ENCODE measurements around the gene CDH4.

Gene CDH4

DNA sequence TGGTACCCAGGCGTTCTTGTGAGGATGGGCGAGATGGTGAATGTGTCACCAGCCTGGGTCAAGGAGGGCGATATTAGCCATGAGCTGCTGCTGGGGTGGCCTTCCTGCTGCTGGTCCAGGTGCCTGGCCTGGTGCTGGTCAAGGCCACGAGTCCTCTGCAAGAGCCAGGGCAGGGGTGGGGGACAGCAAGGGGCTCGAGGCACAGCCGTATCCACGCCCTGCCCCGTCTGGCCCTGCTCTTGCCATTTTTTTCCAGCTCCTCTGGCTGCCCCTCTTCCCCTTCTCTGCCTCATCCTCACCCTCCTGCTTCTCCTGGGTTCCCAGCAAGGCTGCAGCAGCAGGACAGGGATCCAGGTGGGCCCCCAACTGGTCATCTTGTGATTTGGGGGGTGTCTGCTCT, 51.2 kb downstream of the CDH4 start:
- DNase-seq = no peak

GRCh38 chr20:61303675-61304074, 51.6 kb downstream of the CDH4 start:
- DNase-seq = no peak

DNA sequence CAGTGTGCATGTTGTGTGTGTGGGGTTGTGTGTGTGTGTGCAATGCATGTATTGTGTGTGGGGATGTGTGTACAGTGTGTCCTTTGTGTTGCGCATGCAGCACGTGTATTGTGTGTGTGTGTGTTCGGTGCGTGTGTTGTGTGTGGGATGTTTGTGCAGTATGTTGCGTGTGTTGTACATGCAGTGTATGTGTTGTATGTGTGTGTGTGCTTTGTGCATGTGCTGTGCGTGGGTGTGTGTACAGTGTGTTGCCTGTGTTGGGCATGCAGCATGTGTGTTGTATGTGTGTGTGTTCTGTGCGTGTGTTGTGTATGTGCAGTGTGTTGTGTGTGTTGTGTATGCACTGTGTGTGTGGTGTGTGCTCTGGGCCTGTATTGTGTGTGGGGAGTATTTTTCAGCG, 52.7 kb downstream of the CDH4 start:
- DNase-seq = no peak

DNA sequence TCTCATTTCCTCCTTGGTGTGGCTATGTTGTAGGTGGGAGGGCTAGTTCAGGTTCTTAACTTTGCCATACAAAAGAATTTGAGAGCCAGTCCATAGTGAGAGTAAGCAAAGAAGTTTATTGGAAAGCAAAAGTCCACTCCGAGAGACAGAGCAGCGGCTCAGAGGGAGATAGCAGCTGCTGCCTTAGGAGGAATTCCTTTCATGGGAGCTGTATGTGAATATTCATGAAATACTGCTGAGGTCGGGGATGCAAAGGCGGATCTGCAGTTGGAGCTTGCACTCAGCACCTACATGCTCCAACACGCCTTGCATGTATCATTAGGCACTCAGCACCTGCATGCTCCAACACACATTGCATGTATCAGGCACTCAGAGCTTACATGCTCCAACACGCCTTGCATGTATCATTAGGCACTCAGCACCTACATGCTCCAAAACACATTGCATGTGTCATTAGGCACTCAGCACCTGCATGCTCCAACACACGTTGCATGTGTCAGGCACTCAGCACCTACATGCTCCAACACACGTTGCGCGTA, 54.9 kb downstream of the CDH4 start:
- no peak for DNase-seq

GRCh38 chr20:61307686-61308476, 55.8 kb downstream of the CDH4 start:
- DNase-seq = no peak

DNA sequence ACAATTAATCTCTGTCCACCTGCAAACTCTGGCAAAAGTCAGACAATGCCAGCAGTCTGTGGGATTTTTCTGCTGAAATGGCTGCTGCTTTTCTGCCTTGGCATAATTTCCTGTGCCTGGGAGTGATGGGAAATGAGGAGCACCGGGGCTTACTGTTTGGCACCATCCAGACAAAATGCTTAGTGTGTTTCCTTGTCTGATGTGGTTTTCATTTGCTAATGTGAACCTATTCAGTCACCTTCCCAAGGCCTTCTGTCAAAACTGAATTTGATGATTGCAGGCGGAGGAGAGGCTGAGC, 56.4 kb downstream of the CDH4 start:
- DNase-seq = no peak

DNA sequence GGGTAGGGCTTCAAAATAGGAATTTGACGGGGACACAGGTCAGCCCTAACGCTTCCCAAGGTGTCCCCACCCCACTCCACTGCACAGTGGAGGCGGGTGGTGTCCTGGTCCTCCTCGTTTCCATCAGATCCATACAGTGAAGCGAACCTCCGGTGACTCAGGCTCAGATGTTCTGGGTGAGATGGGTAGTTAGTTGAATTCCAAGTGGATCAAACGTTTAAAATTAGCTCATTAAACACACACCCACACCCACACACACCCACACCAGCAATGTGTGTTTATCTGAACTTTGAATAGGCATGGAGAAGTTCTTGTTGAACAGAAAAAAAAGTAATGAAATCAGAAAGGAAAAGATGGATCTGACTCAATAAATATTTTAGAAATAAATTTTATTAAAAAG, 58.9 kb downstream of the CDH4 start:
- DNase-seq = no peak

GRCh38 chr20:61311656-61312387, 59.8 kb downstream of the CDH4 start:
- DNase-seq = no peak

DNA sequence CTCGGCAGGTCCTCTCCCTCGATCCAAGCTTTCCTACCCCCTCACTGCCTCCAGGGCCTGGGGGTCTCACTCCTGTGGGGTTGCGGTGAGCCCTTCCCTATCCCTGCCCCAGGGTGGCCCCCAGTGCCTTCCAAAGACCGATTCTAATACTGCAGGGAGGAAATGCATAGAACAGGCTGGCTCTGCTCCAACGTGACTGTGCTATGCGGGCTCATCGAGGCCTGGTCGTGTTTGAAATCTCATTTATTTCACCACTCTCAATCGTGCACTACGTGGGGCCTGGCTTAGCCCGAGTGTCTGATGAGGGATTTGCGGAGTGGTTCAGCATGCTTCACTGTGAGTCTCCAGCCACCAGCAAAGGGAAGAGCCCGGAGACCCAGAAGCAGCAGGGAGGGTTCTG, 60.9 kb downstream of the CDH4 start:
- DNase-seq = no peak

DNA sequence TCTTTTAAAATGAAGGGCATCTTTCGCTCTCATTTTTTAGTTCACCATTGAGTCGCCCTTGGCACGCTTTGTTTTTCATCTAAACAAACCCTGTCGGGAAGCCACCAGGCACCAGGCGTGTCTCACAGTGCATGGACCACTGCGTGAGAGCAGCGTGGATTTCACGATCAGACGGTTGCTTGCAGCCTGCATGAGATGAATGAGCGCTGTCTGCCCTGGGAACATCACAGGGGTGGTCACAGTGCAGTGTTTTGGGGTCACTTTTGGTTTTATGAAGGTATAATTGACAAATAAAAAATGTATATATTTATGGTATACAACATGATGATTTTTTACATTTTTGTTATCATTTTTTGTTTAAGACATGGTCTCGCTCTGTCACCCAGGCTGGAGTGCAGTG, 61.3 kb downstream of the CDH4 start:
- no peak for DNase-seq

DNA sequence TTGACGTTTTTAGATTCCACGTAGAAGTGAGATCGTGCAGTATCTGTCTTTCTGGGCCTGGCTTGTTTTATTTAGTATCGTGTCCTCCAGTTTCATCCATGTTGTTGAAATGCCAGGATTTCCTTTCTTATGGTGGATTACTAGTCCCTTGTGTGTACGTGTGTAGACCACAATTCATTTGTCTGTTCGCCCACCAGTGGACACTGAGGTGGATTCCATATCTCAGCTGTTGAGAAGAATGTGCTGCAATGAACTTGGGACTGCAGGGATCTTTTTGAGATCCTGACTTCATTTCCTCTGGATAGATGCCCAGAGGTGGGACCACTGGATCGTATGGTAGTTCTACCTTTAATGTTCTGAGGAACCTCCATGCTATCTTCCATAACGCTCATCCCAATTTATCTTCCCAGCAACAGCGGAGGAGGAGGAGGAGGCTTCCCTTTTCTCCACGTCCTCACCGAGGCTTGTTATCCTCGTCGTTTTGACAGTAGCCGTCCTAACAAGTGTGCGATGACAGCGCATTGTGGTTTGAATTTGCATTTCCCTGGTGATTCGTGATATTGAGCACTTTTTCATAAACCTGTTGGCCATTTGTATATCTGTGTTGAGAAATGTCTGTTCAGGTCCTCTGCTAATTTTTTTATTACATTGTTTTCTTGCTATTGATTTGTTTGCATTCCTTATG, 62.4 kb downstream of the CDH4 start:
- no peak for DNase-seq

- DNase-seq = no peak
These were observed 63.3 kb downstream of the CDH4 start for GRCh38 chr20:61315319-61315718.

DNA sequence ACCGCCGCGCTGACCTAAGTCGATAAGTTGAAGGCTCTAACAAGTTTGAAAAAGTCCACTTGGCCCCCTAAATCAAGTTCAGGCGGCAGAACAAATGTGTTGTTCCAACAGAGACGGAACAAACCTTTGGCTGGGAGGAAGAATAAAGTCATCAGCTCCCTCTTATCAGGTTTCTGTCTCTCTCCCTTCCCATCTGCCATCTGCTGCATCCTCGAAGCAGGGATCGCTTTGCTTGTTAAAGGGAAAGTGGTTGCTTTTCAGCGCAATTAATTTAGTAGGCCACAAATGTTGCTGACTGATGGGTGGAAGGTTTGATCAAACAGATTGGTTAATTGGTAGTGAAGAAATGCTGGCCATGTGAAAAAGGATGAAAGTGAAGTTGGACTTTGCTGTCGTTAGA, 64.3 kb downstream of the CDH4 start:
- DNase-seq = no peak

DNA sequence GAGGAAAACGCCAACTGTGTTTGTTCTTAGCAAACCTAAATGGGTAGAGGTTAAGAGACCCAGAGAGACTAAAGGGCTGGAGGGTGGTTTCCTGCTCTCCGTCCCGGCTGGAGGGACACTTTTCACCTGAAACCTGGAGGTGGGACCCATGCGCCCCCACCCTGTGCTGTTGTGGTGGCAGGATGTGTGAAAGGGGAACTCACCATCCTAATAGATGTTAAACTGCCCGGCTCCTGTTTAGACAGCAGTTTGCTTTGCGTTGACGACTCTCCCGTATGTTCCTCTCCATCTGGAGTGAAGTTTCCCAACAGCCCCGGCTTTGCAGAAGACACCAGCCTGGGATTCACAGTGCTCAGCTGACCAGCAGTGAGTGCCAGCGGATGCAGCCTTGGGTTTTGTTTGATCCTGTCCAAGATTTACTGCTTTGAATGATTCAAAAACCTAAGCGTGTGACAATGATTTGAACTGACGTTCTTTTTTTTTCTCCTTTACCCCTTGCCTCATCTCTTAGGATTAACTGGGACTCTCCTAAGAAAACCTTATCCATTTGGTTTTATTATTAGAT, 66.0 kb downstream of the CDH4 start:
- no peak for DNase-seq

GRCh38 chr20:61320691-61321425, 68.8 kb downstream of the CDH4 start:
- DNase-seq = no peak

DNA sequence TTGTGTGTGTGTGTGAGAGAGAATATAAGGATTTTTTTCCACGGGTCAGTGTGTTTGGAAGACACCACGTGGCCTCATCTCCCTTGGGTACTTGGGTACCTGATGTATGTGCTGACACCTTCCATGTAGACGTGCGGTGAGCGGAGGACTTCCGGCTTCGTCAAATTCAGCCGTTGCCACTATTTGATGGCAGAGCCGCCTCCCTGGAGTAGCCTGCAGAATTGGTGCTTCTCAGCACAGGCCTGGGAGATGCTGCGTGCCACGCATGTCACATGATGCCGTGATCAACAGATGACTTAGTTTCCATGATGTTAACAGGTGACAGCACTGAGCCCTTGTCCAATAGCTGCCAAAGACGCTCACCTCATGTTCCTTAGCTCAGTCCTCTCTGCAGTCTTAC, 69.4 kb downstream of the CDH4 start:
- no peak for DNase-seq

GRCh38 chr20:61322151-61322865, 70.2 kb downstream of the CDH4 start:
- no peak for DNase-seq

- DNase-seq = no peak
These were observed 72.8 kb downstream of the CDH4 start for GRCh38 chr20:61324906-61325305.

GRCh38 chr20:61325718-61326117, 73.7 kb downstream of the CDH4 start:
- no peak for DNase-seq

DNA sequence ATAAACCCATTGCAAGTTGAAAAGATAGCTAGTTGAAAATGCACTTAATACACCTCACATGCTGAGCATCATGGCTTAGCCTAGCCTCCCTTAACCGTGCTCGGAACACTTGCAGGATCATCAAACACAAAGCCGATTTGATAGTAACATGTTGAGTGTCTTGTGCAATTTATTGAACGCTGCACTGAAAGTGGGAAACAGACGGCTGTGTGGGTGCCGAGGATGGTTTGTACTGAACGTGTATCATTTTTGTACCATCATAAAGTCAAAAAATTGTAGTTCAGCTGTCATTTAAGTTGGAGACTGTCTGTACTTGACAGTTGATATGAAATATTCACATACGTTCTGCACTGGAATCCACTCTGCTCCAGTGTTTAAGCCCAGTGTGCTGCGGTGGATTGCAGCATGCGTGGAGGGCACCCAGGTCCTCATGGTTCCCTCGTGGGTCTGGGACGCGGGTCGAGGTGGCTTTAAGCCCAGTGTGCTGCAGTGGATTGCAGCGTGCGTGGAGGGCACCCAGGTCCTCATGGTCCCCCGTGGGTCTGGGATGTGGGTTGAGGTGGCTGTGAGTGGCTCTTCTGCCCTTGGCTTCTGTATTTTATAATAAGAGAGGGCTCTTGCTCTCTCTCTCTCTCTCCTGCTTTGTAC, 77.0 kb downstream of the CDH4 start:
- DNase-seq = no peak

GRCh38 chr20:61330441-61330840, 78.4 kb downstream of the CDH4 start:
- no peak for DNase-seq

DNA sequence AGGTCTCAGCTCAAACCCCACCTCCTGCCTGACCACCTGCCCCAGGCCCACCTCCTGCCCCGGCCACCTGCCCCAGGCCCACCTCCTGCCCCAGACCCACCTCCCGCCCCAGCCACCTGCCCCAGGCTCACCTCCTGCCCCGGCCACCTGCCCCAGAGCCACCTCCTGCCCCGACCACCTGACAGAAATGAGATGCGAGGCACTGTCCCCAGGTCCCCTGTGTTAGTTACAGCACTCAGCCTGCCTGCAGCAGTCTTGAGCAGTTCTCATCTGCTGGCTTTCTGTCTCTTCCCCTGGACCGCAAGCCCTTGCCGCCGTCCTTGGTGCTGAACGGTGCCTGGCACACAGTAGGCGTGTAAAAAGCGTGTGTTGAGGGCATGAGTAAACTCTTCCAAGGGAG, 79.5 kb downstream of the CDH4 start:
- no peak for DNase-seq
